Astrocyte (in vitro differentiated cells and primary cell): Measurements from ENCODE around the gene TTC27. TPM values are rescaled to one million over a fixed set of nuclear protein-coding genes. Genes with fewer than 3 reads are reported as not detected.

ENCODE experiments used
- DNase-seq: peaks from one replicate; pipeline ENCODE4 v3.0.0-alpha.2; 2010; ENCODE audit warnings: low read depth
- FAIRE-seq: peaks from 2 replicates; lab custom pipeline; 2011; peaks lifted over from hg19 to GRCh38; lab: Jason Lieb, UNC
- H2AFZ ChIP-seq: 2 replicates; pipeline ENCODE4 v1.6.0; 2012; ENCODE audit warnings: low read depth, low read length, inconsistent platforms
- H3K27ac ChIP-seq: 2 replicates; pipeline ENCODE4 v1.5.1; 2011; ENCODE audit warnings: low read depth, low read length, inconsistent platforms
- H3K27me3 ChIP-seq: 2 replicates; pipeline ENCODE4 v1.6.0; 2011; ENCODE audit warnings: low read length, inconsistent platforms; ENCODE audit not compliant: insufficient read depth
- H3K36me3 ChIP-seq: 2 replicates; pipeline ENCODE4 v1.5.1; 2011; ENCODE audit warnings: low read length, inconsistent platforms; ENCODE audit not compliant: insufficient read depth
- H3K4me1 ChIP-seq: 2 replicates; pipeline ENCODE4 v1.5.1; 2011; ENCODE audit warnings: low read length, inconsistent platforms; ENCODE audit not compliant: insufficient read depth
- H3K4me2 ChIP-seq: 2 replicates; pipeline ENCODE4 v1.6.0; 2012; ENCODE audit warnings: low read length, inconsistent platforms
- H3K4me3 ChIP-seq: 2 replicates; pipeline ENCODE4 v1.5.1; 2011; ENCODE audit warnings: low read depth, mild to moderate bottlenecking, low read length, inconsistent platforms; ENCODE audit not compliant: insufficient read depth
- H3K79me2 ChIP-seq: 2 replicates; pipeline ENCODE4 v1.6.0; 2012; ENCODE audit warnings: mild to moderate bottlenecking, low read length, inconsistent platforms; ENCODE audit not compliant: insufficient read depth
- H3K9ac ChIP-seq: 2 replicates; pipeline ENCODE4 v1.6.0; 2012; ENCODE audit warnings: mild to moderate bottlenecking, low read length, inconsistent platforms
- H3K9me3 ChIP-seq: 2 replicates; pipeline ENCODE4 v1.5.1; 2012; ENCODE audit warnings: low read depth, mild to moderate bottlenecking, low read length, inconsistent platforms; ENCODE audit not compliant: insufficient read depth
- H4K20me1 ChIP-seq: 2 replicates; pipeline ENCODE4 v1.6.0; 2012; ENCODE audit warnings: low read length, inconsistent platforms; ENCODE audit not compliant: insufficient read depth
- H3K27ac Mint-ChIP-seq: one replicate; pipeline ENCODE4 v1.8.0; 2021; ENCODE audit warnings: mild to moderate bottlenecking, mixed read lengths; ENCODE audit not compliant: unreplicated experiment
- H3K27me3 Mint-ChIP-seq: one replicate; pipeline ENCODE4 v1.8.0; 2021; ENCODE audit warnings: low read depth, mixed read lengths; ENCODE audit not compliant: unreplicated experiment
- H3K36me3 Mint-ChIP-seq: one replicate; pipeline ENCODE4 v1.8.0; 2021; ENCODE audit warnings: low read depth, mixed read lengths; ENCODE audit not compliant: unreplicated experiment
- H3K4me1 Mint-ChIP-seq: one replicate; pipeline ENCODE4 v1.8.0; 2021; ENCODE audit warnings: low read depth, mixed read lengths; ENCODE audit not compliant: unreplicated experiment
- H3K4me3 Mint-ChIP-seq: one replicate; pipeline ENCODE4 v1.8.0; 2021; ENCODE audit warnings: mild to moderate bottlenecking, moderate library complexity, mixed read lengths; ENCODE audit not compliant: unreplicated experiment
- H3K9me3 Mint-ChIP-seq: one replicate; pipeline ENCODE4 v1.8.0; 2021; ENCODE audit warnings: mild to moderate bottlenecking, mixed read lengths; ENCODE audit not compliant: unreplicated experiment
- CTCF ChIP-seq: IDR thresholded peaks from 2 replicates; pipeline ENCODE4 v1.5.1; 2011; ENCODE audit warnings: low read depth, mild to moderate bottlenecking, inconsistent platforms, low read length, moderate library complexity; ENCODE audit not compliant: insufficient read depth
- EZH2 ChIP-seq: IDR thresholded peaks from 2 replicates; pipeline ENCODE4 v1.6.1; 2012; ENCODE audit warnings: mild to moderate bottlenecking, low read length, inconsistent platforms; ENCODE audit not compliant: insufficient read depth
- total RNA-seq: library from RNA; stranded (reverse); gene quantifications from 2 replicates; pipeline ENCODE4 v1.2.1, GENCODE V29; 2021

Gene TTC27
- total RNA-seq, 1 donor from 2014 or later, result 25.1 TPM

- H3K4me1 Mint-ChIP-seq, result no peaks in the 10 kb centered on the region
- Histone ChIP-seq H3K9me3 (no peaks in the 10 kb centered on the region), H3K9ac (peak overlapping the region; percentile 65), H3K79me2 (no peaks in the 10 kb centered on the region), H2AFZ (no peak overlapping the region), H3K27ac (peak overlapping the region; percentile 83), H4K20me1 (no peaks in the 10 kb centered on the region), H3K4me3 (no peak overlapping the region), H3K27me3 (no peaks in the 10 kb centered on the region), H3K36me3 (peaks cover 10% of the 10 kb centered on the region), H3K4me1 (peaks cover 10% of the 10 kb centered on the region), H3K4me2 (no peak overlapping the region)
- no peaks in the 10 kb centered on the region for H3K9me3 Mint-ChIP-seq
- H3K27me3 Mint-ChIP-seq, result no peaks in the 10 kb centered on the region
- peak overlapping the region; percentile 66 for H3K27ac Mint-ChIP-seq
- peaks cover 3% of the 10 kb centered on the region for H3K36me3 Mint-ChIP-seq
- no peak overlapping the region for H3K4me3 Mint-ChIP-seq
- DNase-seq (peak; percentile 95), FAIRE-seq (peak; percentile 45)
- TF ChIP-seq EZH2, result no peak
- no peak for TF ChIP-seq CTCF
These were observed 19.4 kb downstream of the TTC27 start for GRCh38 chr2:32647180-32647651.

GRCh38 chr2:32652555-32653209 is 24.8 kb downstream of the TTC27 start:
- no peak overlapping the region for H2AFZ ChIP-seq
- H3K4me3 ChIP-seq, result no peak overlapping the region
- H3K9me3 ChIP-seq, result no peaks in the 10 kb centered on the region
- H3K36me3 Mint-ChIP-seq, result peaks cover 5% of the 10 kb centered on the region
- FAIRE-seq (no peak), DNase-seq (peak; percentile 20)
- no peaks in the 10 kb centered on the region for H3K9me3 Mint-ChIP-seq
- H4K20me1 ChIP-seq, result no peaks in the 10 kb centered on the region
- no peaks in the 10 kb centered on the region for H3K27me3 Mint-ChIP-seq
- H3K27me3 ChIP-seq, result no peaks in the 10 kb centered on the region
- H3K4me2 ChIP-seq, result peak overlapping the region; percentile 1
- H3K36me3 ChIP-seq, result peaks cover 12% of the 10 kb centered on the region
- H3K9ac ChIP-seq, result no peak overlapping the region
- TF ChIP-seq EZH2 (no peak), CTCF (no peak)
- H3K4me3 Mint-ChIP-seq, result no peak overlapping the region
- H3K4me1 ChIP-seq, result peaks cover 2% of the 10 kb centered on the region
- no peaks in the 10 kb centered on the region for H3K79me2 ChIP-seq
- no peaks in the 10 kb centered on the region for H3K4me1 Mint-ChIP-seq
- no peak overlapping the region for H3K27ac Mint-ChIP-seq
- no peak overlapping the region for H3K27ac ChIP-seq

GRCh38 chr2:32656069-32656468 is 28.2 kb downstream of the TTC27 start:
- FAIRE-seq, result no peak
- Mint-ChIP-seq H3K9me3 (no peaks in the 10 kb centered on the region), H3K27me3 (no peaks in the 10 kb centered on the region)

More at GRCh38 chr2:32656069-32656468, 28.2 kb downstream of the TTC27 start:
- Histone ChIP-seq H3K9me3 (no peaks in the 10 kb centered on the region), H3K79me2 (no peaks in the 10 kb centered on the region), H3K27ac (no peak overlapping the region), H3K36me3 (peaks cover 9% of the 10 kb centered on the region), H3K4me3 (no peak overlapping the region), H3K4me1 (no peaks in the 10 kb centered on the region), H2AFZ (no peak overlapping the region), H3K4me2 (no peak overlapping the region), H3K9ac (no peak overlapping the region), H4K20me1 (no peaks in the 10 kb centered on the region), H3K27me3 (no peaks in the 10 kb centered on the region)
- no peak for DNase-seq
- Mint-ChIP-seq H3K27ac (no peak overlapping the region), H3K4me1 (no peaks in the 10 kb centered on the region), H3K36me3 (peaks cover 13% of the 10 kb centered on the region), H3K4me3 (no peak overlapping the region)
- TF ChIP-seq EZH2 (no peak), CTCF (no peak)
